Astrocyte (in vitro differentiated cells and primary cell): ENCODE data around the gene ADAM8.

Experiments
- CTCF ChIP-seq: IDR thresholded peaks from 2 replicates; pipeline ENCODE4 v1.5.1; 2011; ENCODE audit warnings: low read depth, mild to moderate bottlenecking, inconsistent platforms, low read length, moderate library complexity; ENCODE audit not compliant: insufficient read depth
- EZH2 ChIP-seq: IDR thresholded peaks from 2 replicates; pipeline ENCODE4 v1.6.1; 2012; ENCODE audit warnings: mild to moderate bottlenecking, low read length, inconsistent platforms; ENCODE audit not compliant: insufficient read depth

- no peak for TF ChIP-seq CTCF
- TF ChIP-seq EZH2, result no peak
Measured at GRCh38 chr10:133312016-133312768, 35.5 kb upstream of the ADAM8 start.
